Measurements from ENCODE around the gene ZCCHC14.

ZCCHC14 gene

GRCh38 chr16:87469169-87469568, 23.7 kb downstream of the ZCCHC14 start:
- no peaks in the 10 kb centered on the region for H3K36me3 ChIP-seq (ENCODE audit: control insufficient read depth, low read depth, low read length)
- H3K27me3 ChIP-seq (ENCODE audit: control insufficient read depth, insufficient read depth, low read length), result no peaks in the 10 kb centered on the region
- H3K9me3 ChIP-seq (ENCODE audit: control insufficient read depth, low read depth, low read length), result no peaks in the 10 kb centered on the region
- no peak overlapping the region for H3K27ac ChIP-seq (ENCODE audit: low read length)
- peaks cover 9% of the 10 kb centered on the region for H3K4me1 ChIP-seq (ENCODE audit: control insufficient read depth, low read depth, low read length)
- no peak overlapping the region for H3K4me3 ChIP-seq (ENCODE audit: low read length)
- no peak overlapping the region for H3K9ac ChIP-seq (ENCODE audit: low read length)

DNA sequence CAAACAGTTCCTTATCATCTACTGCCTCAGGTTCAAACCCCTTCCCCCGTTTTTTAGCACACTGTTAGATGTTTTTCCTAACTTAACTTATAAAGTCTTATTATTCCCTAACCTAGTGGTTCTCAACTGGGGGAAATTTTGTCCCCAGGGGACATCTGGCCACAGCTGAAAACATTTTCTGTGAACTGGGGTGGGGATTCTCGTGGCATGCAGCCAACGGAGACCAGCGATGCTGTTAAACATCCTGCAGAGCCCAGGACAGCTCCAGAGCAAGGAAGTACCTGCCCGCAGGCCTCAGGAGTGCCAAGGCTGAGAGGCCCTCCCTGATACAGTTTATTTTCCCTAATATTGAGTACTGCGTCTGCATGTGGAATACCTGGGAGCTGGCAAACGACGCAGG, 24.3 kb downstream of the ZCCHC14 start:
- Histone ChIP-seq H3K27ac (ENCODE audit: low read length) (no peak overlapping the region), H3K36me3 (ENCODE audit: control insufficient read depth, low read depth, low read length) (no peaks in the 10 kb centered on the region), H3K27me3 (ENCODE audit: control insufficient read depth, insufficient read depth, low read length) (no peaks in the 10 kb centered on the region), H3K9ac (ENCODE audit: low read length) (no peak overlapping the region), H3K4me3 (ENCODE audit: low read length) (no peak overlapping the region), H3K9me3 (ENCODE audit: control insufficient read depth, low read depth, low read length) (no peaks in the 10 kb centered on the region), H3K4me1 (ENCODE audit: control insufficient read depth, low read depth, low read length) (peaks cover 9% of the 10 kb centered on the region)

GRCh38 chr16:87466975-87467501, 25.8 kb downstream of the ZCCHC14 start:
- Histone ChIP-seq H3K27me3 (ENCODE audit: control insufficient read depth, insufficient read depth, low read length) (no peaks in the 10 kb centered on the region), H3K9me3 (ENCODE audit: control insufficient read depth, low read depth, low read length) (no peaks in the 10 kb centered on the region), H3K36me3 (ENCODE audit: control insufficient read depth, low read depth, low read length) (no peaks in the 10 kb centered on the region), H3K4me3 (ENCODE audit: low read length) (no peak overlapping the region), H3K4me1 (ENCODE audit: control insufficient read depth, low read depth, low read length) (peaks cover 9% of the 10 kb centered on the region), H3K9ac (ENCODE audit: low read length) (no peak overlapping the region), H3K27ac (ENCODE audit: low read length) (no peak overlapping the region)

DNA sequence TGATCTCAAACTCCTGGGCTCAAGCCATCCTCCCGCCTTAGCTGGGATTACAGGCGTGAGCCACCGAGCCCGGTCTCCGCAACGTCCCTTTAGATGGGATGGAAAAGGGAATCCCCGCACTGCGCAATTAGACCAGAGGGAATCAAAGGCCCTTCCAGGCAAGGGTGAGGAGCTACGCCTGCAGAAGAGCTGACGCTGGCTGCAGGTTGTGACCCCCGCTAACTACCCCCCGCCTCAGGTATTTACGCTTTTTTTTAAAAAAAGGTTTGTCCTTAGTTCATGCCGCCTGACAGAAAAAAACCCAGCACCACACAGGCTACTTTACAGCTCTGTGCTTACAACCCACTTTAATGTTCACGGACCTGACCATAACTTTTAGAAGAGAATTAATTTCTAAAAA, 26.9 kb downstream of the ZCCHC14 start:
- no peak overlapping the region for H3K4me3 ChIP-seq (ENCODE audit: low read length)
- no peaks in the 10 kb centered on the region for H3K36me3 ChIP-seq (ENCODE audit: control insufficient read depth, low read depth, low read length)
- H3K27ac ChIP-seq (ENCODE audit: low read length), result no peak overlapping the region
- no peaks in the 10 kb centered on the region for H3K27me3 ChIP-seq (ENCODE audit: control insufficient read depth, insufficient read depth, low read length)
- H3K4me1 ChIP-seq (ENCODE audit: control insufficient read depth, low read depth, low read length), result peaks cover 12% of the 10 kb centered on the region
- H3K9me3 ChIP-seq (ENCODE audit: control insufficient read depth, low read depth, low read length), result no peaks in the 10 kb centered on the region
- no peak overlapping the region for H3K9ac ChIP-seq (ENCODE audit: low read length)

- Histone ChIP-seq H3K9ac (ENCODE audit: low read length) (no peak overlapping the region), H3K9me3 (ENCODE audit: control insufficient read depth, low read depth, low read length) (no peaks in the 10 kb centered on the region), H3K36me3 (ENCODE audit: control insufficient read depth, low read depth, low read length) (no peaks in the 10 kb centered on the region), H3K4me3 (ENCODE audit: low read length) (no peak overlapping the region), H3K27ac (ENCODE audit: low read length) (no peak overlapping the region), H3K27me3 (ENCODE audit: control insufficient read depth, insufficient read depth, low read length) (no peaks in the 10 kb centered on the region), H3K4me1 (ENCODE audit: control insufficient read depth, low read depth, low read length) (peaks cover 12% of the 10 kb centered on the region)
Measured at GRCh38 chr16:87465306-87465705, 27.5 kb downstream of the ZCCHC14 start.

- H3K9me3 ChIP-seq (ENCODE audit: control insufficient read depth, low read depth, low read length), result no peaks in the 10 kb centered on the region
- H3K27ac ChIP-seq (ENCODE audit: low read length), result no peak overlapping the region
- no peak overlapping the region for H3K9ac ChIP-seq (ENCODE audit: low read length)
- H3K4me1 ChIP-seq (ENCODE audit: control insufficient read depth, low read depth, low read length), result peaks cover 12% of the 10 kb centered on the region
- H3K36me3 ChIP-seq (ENCODE audit: control insufficient read depth, low read depth, low read length), result no peaks in the 10 kb centered on the region
- no peaks in the 10 kb centered on the region for H3K27me3 ChIP-seq (ENCODE audit: control insufficient read depth, insufficient read depth, low read length)
- no peak overlapping the region for H3K4me3 ChIP-seq (ENCODE audit: low read length)
Measured at GRCh38 chr16:87464691-87465300, 28.0 kb downstream of the ZCCHC14 start.

DNA sequence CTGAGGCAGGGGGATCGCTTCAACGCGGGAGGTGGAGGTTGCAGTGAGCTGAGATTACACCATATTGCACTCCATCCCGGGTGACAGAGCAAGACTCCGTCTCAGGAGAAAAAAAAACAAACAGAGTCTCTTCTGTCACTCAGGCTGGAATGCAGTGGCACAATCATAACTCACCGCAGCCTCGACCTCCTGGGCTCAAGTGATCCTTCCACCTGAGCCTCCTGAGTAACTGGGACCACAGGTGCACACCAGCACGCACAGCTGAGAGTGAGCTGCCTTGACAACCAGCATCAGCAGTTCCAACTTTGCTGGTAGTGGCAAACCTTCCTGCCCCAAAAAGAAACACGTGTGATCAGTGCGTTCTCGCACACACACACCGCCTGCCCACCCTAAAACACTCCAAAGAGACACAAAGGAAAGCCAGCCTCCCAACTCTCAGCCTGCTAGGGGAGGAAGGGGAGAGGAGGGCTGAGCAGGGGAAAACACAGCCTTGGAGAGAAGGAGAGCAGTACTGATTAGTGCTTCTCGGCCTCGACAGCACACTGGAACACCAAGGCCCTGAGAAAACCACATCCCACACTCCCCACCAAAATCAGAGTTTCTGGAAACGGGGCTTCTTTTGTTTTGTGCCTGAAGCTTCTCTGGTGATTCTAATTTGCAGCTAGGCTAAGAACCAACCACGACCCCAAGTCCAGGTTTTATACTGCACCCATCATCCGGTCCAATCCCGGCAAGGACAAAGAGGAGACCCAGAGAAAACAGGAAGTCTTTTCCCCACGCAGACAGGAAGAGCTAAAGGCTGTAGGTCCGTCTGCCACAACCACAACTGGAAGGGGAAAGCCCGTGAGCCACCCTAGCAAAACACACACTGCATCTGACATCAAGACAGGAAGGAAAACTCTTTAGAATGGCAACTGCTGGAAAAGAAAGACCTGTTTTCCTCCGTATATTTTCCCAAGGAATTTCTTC, 28.8 kb downstream of the ZCCHC14 start:
- Histone ChIP-seq H3K9me3 (ENCODE audit: control insufficient read depth, low read depth, low read length) (no peaks in the 10 kb centered on the region), H3K36me3 (ENCODE audit: control insufficient read depth, low read depth, low read length) (peaks cover 1% of the 10 kb centered on the region), H3K27ac (ENCODE audit: low read length) (no peak overlapping the region), H3K9ac (ENCODE audit: low read length) (no peak overlapping the region), H3K4me3 (ENCODE audit: low read length) (no peak overlapping the region), H3K4me1 (ENCODE audit: control insufficient read depth, low read depth, low read length) (peaks cover 12% of the 10 kb centered on the region), H3K27me3 (ENCODE audit: control insufficient read depth, insufficient read depth, low read length) (no peaks in the 10 kb centered on the region)

DNA sequence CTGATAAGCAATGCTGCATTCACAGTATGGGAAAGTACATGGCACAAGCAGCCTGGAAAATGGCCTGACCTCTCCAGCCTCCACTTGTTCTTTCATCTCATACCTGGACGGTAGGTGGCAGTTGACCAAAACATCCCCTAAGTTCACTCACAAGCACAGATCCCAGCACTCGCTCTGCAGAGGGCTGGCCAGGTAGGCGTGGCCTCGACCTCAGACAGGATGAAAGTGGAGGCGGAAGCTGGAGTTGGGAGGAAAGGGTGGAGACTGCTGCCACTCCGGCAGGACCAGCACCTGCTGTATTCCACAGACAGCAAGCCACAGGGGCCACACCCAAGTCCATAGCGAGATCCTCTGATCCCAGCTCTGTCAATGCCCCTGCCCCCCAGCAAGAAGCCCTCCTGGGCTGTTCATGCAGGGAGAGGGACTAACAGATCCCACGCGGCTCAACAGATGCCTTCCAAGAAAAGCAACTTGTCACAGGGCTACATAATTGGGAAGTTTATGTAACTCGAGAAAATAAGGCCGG, 31.3 kb downstream of the ZCCHC14 start:
- Histone ChIP-seq H3K9me3 (ENCODE audit: control insufficient read depth, low read depth, low read length) (no peaks in the 10 kb centered on the region), H3K4me1 (ENCODE audit: control insufficient read depth, low read depth, low read length) (peaks cover 9% of the 10 kb centered on the region), H3K27ac (ENCODE audit: low read length) (no peak overlapping the region), H3K9ac (ENCODE audit: low read length) (no peak overlapping the region), H3K4me3 (ENCODE audit: low read length) (no peak overlapping the region), H3K36me3 (ENCODE audit: control insufficient read depth, low read depth, low read length) (peaks cover 18% of the 10 kb centered on the region), H3K27me3 (ENCODE audit: control insufficient read depth, insufficient read depth, low read length) (no peaks in the 10 kb centered on the region)

DNA sequence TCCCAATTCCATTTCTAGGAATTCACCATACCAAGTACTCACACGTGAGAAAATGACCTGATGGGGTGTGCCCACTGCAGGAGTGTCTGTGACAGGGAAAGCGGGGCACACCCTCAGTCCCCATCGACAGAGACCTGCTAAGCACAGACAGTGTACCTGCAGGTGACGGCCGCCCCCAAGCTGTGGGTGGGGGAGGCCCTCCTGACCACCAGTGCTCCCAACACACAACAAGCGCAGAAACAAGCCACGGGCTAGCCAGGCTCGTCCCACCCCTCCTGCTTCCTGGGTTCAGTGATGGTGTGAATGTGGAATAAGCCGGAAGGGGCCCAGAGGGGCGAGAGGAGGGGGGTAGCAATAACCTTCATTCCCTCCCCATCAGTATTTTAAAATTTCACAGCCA, 31.9 kb downstream of the ZCCHC14 start:
- peaks cover 4% of the 10 kb centered on the region for H3K4me1 ChIP-seq (ENCODE audit: control insufficient read depth, low read depth, low read length)
- no peak overlapping the region for H3K27ac ChIP-seq (ENCODE audit: low read length)
- no peaks in the 10 kb centered on the region for H3K27me3 ChIP-seq (ENCODE audit: control insufficient read depth, insufficient read depth, low read length)
- no peaks in the 10 kb centered on the region for H3K9me3 ChIP-seq (ENCODE audit: control insufficient read depth, low read depth, low read length)
- H3K4me3 ChIP-seq (ENCODE audit: low read length), result no peak overlapping the region
- H3K9ac ChIP-seq (ENCODE audit: low read length), result no peak overlapping the region
- H3K36me3 ChIP-seq (ENCODE audit: control insufficient read depth, low read depth, low read length), result peaks cover 18% of the 10 kb centered on the region

DNA sequence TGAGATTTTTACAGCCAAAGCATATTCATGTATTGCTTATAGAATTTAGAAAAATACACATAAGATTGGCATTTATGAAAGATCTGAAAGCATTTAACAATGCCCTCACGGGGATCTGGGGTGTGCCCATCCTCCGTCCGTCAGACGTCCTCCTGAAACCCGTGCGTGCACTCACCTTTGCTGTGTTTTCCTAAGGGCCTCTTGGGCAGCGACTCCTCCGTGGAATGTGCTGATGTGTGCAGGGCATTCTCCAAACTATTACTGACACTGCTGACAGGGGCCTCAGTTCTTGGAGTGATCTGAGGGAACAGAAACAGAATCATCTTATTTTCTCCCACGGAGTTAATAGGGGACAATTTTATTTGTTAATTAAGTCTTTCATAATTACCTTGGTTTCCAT, 33.0 kb downstream of the ZCCHC14 start:
- Histone ChIP-seq H3K9me3 (ENCODE audit: control insufficient read depth, low read depth, low read length) (no peaks in the 10 kb centered on the region), H3K27ac (ENCODE audit: low read length) (no peak overlapping the region), H3K36me3 (ENCODE audit: control insufficient read depth, low read depth, low read length) (peaks cover 21% of the 10 kb centered on the region), H3K27me3 (ENCODE audit: control insufficient read depth, insufficient read depth, low read length) (no peaks in the 10 kb centered on the region), H3K4me1 (ENCODE audit: control insufficient read depth, low read depth, low read length) (peaks cover 3% of the 10 kb centered on the region), H3K9ac (ENCODE audit: low read length) (no peak overlapping the region), H3K4me3 (ENCODE audit: low read length) (no peak overlapping the region)

DNA sequence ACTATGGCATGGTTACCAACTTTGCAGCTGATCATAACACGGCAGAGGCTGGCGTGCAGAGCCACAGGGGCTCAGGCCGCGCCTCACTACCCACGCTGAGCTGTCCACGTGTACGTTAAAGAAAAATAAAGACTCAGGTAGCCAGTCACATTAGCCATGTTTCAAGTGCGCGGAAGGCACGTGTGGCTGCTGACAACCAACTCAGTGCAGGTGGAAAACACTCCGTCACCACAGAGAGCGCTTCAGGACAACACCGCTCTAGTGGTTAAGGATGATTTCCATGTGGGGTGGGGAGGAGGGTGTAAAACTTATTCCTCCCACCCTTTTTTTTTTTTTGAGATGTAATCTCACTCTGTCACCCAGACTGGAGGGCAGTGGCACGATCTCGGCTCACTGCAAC, 33.8 kb downstream of the ZCCHC14 start:
- no peak overlapping the region for H3K9ac ChIP-seq (ENCODE audit: low read length)

More for the DNA sequence above, 33.8 kb downstream of the ZCCHC14 start:
- Histone ChIP-seq H3K4me3 (ENCODE audit: low read length) (no peak overlapping the region), H3K27ac (ENCODE audit: low read length) (no peak overlapping the region), H3K4me1 (ENCODE audit: control insufficient read depth, low read depth, low read length) (peaks cover 3% of the 10 kb centered on the region), H3K36me3 (ENCODE audit: control insufficient read depth, low read depth, low read length) (peaks cover 21% of the 10 kb centered on the region), H3K27me3 (ENCODE audit: control insufficient read depth, insufficient read depth, low read length) (no peaks in the 10 kb centered on the region), H3K9me3 (ENCODE audit: control insufficient read depth, low read depth, low read length) (no peaks in the 10 kb centered on the region)
